ENCODE data around the gene HDGFL2.

Gene HDGFL2

DNA sequence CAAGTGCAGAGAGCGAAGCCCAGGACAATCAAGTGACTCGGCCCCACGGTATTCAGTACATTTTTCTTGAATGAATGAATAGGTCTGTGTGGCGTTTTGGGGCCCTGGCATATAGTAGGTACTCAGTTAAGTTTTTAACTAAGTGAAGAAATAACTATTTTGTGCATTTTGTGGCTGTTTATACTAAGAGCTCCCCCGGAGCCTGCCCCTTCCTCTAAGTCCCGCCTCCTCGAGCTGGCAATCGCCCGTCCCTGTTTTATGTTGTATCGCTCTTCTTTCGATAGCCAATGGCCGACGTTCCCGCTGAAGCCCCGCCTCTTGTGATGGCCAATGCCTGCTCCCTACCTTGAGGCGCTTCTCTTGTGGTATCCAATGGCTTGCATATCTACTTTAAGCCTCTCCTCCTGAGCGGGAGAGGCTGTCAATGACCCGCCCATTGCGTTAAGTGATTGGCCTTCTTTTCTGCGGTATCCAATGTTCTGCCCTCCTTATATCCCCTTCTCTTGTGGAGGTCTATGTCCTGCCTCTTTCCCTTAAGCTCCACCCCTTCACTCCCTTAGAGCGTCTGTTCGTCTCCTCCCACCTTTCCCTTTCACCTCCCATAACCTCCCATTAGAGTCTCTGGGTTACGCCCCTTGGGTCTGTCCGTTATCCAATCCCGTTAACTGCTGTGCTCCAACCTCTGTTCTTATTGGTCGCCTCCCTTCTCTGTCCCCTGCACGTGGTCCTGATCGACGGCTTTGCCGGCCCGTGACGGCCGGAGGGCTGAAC, 509 bp upstream of the HDGFL2 start:
- DNase-seq (ENCODE audit: low spot score), result peak; percentile 98

DNA sequence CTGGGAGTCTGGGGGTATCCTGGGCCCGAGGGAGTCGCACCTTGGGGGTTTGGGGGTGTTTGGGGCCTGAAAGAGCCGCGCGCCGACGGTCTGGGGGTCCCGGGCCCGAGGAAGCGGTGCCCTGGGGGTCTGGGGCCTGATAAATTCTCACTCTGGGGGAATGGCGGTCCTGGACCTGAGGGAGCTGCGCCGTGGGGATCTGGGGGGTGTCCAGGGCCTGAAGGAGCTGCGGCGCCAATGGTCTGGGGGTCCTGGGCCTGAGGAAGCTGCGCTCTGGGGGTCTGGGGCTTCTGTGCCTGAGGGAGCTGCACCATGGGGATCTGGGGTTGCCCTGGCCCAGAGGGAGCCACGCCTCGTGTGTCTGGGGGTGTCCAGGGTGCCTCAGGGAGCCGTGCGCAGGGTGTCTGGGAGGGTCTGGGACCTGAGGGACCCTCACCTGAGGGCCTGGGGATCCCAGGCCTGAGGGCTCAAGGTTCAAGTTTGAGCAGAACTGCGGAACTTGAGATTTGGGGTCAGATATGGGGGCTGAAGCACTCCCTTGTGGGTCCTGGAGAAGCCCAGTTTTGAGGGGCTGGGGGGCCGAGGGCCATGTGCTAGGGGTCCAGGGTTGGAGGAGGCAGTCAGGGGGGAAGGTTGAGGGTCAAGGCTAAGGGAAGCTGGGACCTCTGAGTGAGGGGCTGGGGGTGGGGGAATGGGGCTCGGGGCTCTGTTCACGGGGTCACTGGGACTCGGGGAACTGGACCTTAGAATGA, 1.1 kb downstream of the HDGFL2 start:
- no peak for DNase-seq (ENCODE audit: low spot score)

- DNase-seq (ENCODE audit: low spot score), result no peak
Measured at GRCh38 chr19:4473763-4474513, 1.8 kb downstream of the HDGFL2 start.

- DNase-seq (ENCODE audit: low spot score), result peak; percentile 86
Measured at GRCh38 chr19:4474514-4475022, 2.5 kb downstream of the HDGFL2 start.

GRCh38 chr19:4477034-4477801, 5.1 kb downstream of the HDGFL2 start:
- no peak for DNase-seq (ENCODE audit: low spot score)

- no peak for DNase-seq (ENCODE audit: low spot score)
Measured at GRCh38 chr19:4482721-4483364, 10.7 kb downstream of the HDGFL2 start.

GRCh38 chr19:4483385-4483784, 11.3 kb downstream of the HDGFL2 start:
- no peak for DNase-seq (ENCODE audit: low spot score)

- DNase-seq (ENCODE audit: low spot score), result no peak
Measured at GRCh38 chr19:4487572-4487971, 15.5 kb downstream of the HDGFL2 start.

DNA sequence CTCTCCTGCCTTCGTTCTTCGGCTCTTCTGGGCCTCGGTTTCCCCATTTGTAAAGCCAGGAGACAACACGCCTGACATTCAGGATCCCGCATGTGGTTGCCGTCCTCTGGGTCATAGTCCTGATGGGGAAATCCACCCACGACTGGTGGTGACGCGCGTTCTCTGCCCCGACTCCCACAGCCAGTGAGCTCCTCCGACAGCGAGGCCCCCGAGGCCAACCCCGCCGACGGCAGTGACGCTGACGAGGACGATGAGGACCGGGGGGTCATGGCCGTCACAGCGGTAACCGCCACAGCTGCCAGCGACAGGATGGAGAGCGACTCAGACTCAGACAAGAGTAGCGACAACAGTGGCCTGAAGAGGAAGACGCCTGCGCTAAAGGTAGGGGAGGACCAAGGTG, 16.4 kb downstream of the HDGFL2 start:
- no peak for DNase-seq (ENCODE audit: low spot score)

DNA sequence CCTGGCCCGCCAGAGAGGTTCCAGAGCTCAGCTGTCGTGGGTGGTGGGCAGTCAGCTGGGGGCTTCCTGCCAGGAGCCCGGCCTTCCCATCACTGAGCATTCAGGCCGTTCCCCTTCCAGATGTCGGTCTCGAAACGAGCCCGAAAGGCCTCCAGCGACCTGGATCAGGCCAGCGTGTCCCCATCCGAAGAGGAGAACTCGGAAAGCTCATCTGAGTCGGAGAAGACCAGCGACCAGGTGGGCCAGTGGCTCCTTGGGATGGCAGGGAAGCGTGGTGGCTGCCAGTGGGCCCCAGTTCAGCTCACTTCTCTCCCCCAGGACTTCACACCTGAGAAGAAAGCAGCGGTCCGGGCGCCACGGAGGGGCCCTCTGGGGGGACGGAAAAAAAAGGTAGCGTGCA, 19.3 kb downstream of the HDGFL2 start:
- no peak for DNase-seq (ENCODE audit: low spot score)

GRCh38 chr19:4492337-4493103, 20.4 kb downstream of the HDGFL2 start:
- DNase-seq (ENCODE audit: low spot score), result no peak

DNA sequence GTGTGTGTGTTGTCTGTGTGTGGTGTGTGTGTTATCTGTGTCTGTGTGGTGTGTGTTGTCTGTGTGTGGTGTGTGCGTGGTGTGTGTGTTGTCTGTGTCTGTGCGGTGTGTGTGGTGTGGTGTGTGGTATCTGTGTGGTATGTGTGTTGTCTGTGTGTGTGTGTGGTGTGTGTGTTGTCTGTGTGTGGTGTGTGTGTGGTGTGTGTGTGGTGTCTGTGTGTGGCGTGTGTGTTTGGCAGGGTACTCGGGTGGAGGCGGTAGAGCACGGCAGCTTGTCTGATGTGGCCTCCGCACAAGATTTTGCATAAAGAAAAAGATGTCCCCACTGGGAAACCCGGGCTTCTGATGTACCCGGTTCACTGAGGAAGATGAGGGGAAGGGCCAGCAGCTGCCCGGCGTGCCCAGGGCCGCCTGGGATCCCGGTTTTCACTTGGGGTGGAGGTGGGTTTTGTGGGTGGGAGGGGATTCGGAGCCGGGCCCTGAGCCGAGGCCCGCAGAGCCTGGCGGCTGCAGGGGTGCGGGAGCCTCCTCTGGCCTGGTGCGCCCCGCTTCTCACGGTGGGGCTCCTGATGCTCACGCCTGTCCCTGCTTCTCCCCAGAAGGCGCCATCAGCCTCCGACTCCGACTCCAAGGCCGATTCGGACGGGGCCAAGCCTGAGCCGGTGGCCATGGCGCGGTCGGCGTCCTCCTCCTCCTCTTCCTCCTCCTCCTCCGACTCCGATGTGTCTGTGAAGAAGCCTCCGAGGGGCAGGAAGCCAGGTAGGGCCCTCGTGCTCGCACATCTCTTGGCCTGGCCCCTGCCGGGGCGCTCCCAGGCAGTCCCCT, 21.2 kb downstream of the HDGFL2 start:
- no peak for DNase-seq (ENCODE audit: low spot score)

DNA sequence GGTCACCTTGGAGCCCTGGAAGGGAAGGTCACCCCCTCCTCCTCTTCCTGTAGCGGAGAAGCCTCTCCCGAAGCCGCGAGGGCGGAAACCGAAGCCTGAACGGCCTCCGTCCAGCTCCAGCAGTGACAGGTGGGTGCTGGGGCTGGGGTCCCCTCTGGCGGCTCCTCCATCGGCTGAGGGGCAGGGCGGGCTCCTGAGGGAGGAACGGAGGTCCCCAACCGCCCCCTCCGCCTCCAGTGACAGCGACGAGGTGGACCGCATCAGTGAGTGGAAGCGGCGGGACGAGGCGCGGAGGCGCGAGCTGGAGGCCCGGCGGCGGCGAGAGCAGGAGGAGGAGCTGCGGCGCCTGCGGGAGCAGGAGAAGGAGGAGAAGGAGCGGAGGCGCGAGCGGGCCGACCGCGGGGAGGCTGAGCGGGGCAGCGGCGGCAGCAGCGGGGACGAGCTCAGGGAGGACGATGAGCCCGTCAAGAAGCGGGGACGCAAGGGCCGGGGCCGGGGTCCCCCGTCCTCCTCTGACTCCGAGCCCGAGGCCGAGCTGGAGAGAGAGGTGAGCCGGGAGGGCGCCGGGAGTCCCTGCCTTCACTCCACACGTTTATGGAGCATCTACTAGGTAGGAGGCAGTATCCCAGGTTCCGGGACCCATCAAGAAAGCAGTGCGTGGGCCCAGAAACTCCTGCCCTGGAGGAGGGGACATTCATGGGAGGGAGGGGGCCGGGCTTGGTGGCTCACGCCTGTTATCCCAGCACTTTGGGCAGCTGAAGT, 22.0 kb downstream of the HDGFL2 start:
- no peak for DNase-seq (ENCODE audit: low spot score)

DNA sequence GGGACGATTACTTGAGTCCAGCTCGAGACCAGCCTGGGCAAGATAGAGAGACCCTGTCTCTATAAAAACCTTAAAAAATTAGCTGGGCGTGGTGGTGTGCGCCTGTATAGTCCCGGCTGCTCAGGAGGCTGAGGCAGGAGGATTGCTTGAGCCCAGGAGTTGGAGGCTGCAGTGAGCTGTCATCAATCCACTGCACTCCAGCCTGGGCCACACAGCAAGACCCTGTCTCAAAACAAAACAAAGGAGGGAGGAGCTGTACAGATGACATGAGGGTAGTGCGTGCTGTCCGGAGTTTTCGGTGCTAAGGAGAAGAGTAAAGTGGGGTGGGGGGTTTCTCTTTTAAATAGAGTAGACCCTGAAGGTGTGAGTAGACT, 22.6 kb downstream of the HDGFL2 start:
- DNase-seq (ENCODE audit: low spot score), result no peak

- no peak for DNase-seq (ENCODE audit: low spot score)
Measured at GRCh38 chr19:4495471-4495870, 23.4 kb downstream of the HDGFL2 start.

GRCh38 chr19:4496304-4496703, 24.2 kb downstream of the HDGFL2 start:
- DNase-seq (ENCODE audit: low spot score), result no peak

GRCh38 chr19:4497770-4498389, 25.8 kb downstream of the HDGFL2 start:
- DNase-seq (ENCODE audit: low spot score), result no peak

DNA sequence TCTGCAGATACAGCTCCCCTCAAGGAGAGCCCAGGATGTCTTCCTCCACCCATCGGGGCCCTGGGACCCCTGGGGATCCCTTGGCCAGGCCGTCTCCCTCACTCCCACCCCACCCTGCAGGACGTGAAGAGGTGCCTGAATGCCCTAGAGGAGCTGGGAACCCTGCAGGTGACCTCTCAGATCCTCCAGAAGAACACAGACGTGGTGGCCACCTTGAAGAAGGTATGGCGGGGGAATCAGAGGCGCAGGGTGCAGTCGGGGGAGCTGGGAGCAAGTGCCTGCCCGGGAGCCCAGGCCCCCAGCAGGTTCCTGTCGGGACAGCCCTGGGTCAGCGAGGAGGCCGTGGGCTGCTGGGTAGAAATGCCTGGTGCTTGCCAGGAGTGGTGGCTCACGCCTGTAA, 26.6 kb downstream of the HDGFL2 start:
- no peak for DNase-seq (ENCODE audit: low spot score)

DNA sequence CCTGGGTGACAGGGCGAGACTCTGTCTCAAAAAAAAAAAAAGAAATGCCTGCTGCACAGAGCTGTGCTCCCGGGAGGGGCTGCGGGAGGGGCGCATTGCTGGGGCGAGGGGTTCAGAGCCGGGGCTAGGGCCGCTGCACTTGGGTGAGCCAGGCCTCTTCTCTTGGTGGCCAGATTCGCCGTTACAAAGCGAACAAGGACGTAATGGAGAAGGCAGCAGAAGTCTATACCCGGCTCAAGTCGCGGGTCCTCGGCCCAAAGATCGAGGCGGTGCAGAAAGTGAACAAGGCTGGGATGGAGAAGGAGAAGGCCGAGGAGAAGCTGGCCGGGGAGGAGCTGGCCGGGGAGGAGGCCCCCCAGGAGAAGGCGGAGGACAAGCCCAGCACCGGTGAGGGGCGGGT, 27.2 kb downstream of the HDGFL2 start:
- DNase-seq (ENCODE audit: low spot score), result no peak
